Lower leg skin (tissue), 3 donors: ENCODE data around the gene CES4A.

Experiments
- POLR2A ChIP-seq, 2 donors: fragments of 450-650 bp; IDR thresholded peaks; one replicate each; pipeline ENCODE4 v1.6.1; 2016 to 2017; ENCODE audit warnings: antibody characterized with exemption in 2 of 2, mild to moderate bottlenecking in 1 of 2, moderate library complexity in 1 of 2
- TF ChIP-seq, protein P1 (sequence below), 3 donors: fragments of 450-650 bp; IDR thresholded peaks; one replicate each; pipeline ENCODE4 v1.5.1; 2016; ENCODE audit warnings: antibody characterized with exemption in 3 of 3, mild to moderate bottlenecking in 3 of 3, moderate library complexity in 2 of 3

DNA sequence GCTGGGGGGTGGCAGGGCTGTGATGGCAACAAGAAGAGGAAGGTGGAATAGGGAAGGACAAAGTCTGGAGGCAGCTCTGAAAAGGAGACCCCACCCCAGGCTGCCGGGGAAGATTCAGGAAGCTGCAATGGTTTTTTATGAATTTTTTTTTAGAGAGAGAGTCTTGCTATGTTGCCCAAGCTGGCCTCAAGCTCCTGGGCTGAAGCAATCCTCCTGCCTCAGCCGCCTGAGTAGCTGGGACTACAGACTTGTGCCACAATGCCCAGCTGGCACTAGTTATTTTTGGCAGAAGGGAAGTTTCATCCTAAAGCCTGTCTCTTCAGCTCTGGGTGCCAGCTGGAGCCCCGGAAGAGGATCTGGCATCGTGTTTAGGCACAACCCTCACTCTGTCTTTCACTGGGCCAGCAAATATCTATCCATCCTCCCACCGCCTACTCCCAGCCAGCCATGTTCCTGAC is 28.7 kb upstream of the CES4A start:
- TF ChIP-seq, protein P1, sequence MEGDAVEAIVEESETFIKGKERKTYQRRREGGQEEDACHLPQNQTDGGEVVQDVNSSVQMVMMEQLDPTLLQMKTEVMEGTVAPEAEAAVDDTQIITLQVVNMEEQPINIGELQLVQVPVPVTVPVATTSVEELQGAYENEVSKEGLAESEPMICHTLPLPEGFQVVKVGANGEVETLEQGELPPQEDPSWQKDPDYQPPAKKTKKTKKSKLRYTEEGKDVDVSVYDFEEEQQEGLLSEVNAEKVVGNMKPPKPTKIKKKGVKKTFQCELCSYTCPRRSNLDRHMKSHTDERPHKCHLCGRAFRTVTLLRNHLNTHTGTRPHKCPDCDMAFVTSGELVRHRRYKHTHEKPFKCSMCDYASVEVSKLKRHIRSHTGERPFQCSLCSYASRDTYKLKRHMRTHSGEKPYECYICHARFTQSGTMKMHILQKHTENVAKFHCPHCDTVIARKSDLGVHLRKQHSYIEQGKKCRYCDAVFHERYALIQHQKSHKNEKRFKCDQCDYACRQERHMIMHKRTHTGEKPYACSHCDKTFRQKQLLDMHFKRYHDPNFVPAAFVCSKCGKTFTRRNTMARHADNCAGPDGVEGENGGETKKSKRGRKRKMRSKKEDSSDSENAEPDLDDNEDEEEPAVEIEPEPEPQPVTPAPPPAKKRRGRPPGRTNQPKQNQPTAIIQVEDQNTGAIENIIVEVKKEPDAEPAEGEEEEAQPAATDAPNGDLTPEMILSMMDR (IDR thresholded peaks at IDR 0.05): no peak
- no peak for TF ChIP-seq POLR2A (IDR thresholded peaks at IDR 0.05)
